A549 (cell line): ENCODE data around the gene EXOC3.

Source experiments
- BHLHE40 ChIP-seq: IDR thresholded peaks from 2 replicates; pipeline ENCODE4 v1.6.1; 2012; ENCODE audit warnings: low read depth, low read length, inconsistent platforms
- EP300 ChIP-seq, 2 experiments: fragments of >200 bp; sonication (Bioruptor Twin); formaldehyde crosslinking; IDR thresholded peaks; 2 replicates in 1 of 2; 3 replicates in 1 of 2; pipeline ENCODE4 v1.6.1; 2016 to 2017
- JUN ChIP-seq, 2 experiments: fragments of >200 bp; sonication (Bioruptor Twin); formaldehyde crosslinking; IDR thresholded peaks; 2 replicates in 1 of 2; 3 replicates in 1 of 2; pipeline ENCODE4 v1.6.1; 2016 to 2017
- KDM5A ChIP-seq: fragments of 200-600 bp; sonication (generic); IDR thresholded peaks from 2 replicates; pipeline ENCODE4 v1.6.1; 2016; ENCODE audit warnings: antibody characterized with exemption, mild to moderate bottlenecking
- POLR2A ChIP-seq: IDR thresholded peaks from 2 replicates; pipeline ENCODE4 v1.6.1; 2012; ENCODE audit warnings: mild to moderate bottlenecking, low read length
- POLR2AphosphoS2 ChIP-seq: conservative IDR thresholded peaks from 2 replicates; pipeline ENCODE4 v1.6.1; 2012; ENCODE audit warnings: low read length, improper control_type of control experiment, inconsistent platforms
- RNF2 ChIP-seq: fragments of 200-600 bp; sonication (generic); IDR thresholded peaks from 2 replicates; pipeline ENCODE4 v1.6.1; 2016; ENCODE audit warnings: low read depth, mild to moderate bottlenecking, antibody characterized with exemption, moderate library complexity, borderline replicate concordance
- ZC3H11A ChIP-seq: fragments of 450-650 bp; IDR thresholded peaks from 2 replicates; pipeline ENCODE4 v1.6.1; 2014; ENCODE audit warnings: antibody characterized with exemption, mild to moderate bottlenecking
- TF ChIP-seq, protein P1 (sequence below): fragments of >200 bp; sonication (Bioruptor Twin); formaldehyde crosslinking; IDR thresholded peaks from 3 replicates; pipeline ENCODE4 v1.5.1; 2016
- TF ChIP-seq, protein P2 (sequence below): IDR thresholded peaks from 2 replicates; pipeline ENCODE4 v1.6.1; 2012
- TF ChIP-seq, protein P3 (sequence below): IDR thresholded peaks from 2 replicates; pipeline ENCODE4 v1.6.1; 2012; ENCODE audit warnings: low read depth, borderline replicate concordance
- TF ChIP-seq, protein P4 (sequence below): IDR thresholded peaks from 2 replicates; pipeline ENCODE4 v1.6.1; 2012
- TF ChIP-seq, protein P5 (sequence below): fragments of 200-600 bp; sonication (generic); IDR thresholded peaks from 2 replicates; pipeline ENCODE4 v1.6.1; 2016; ENCODE audit warnings: antibody characterized with exemption, mild to moderate bottlenecking, moderate library complexity

DNA sequence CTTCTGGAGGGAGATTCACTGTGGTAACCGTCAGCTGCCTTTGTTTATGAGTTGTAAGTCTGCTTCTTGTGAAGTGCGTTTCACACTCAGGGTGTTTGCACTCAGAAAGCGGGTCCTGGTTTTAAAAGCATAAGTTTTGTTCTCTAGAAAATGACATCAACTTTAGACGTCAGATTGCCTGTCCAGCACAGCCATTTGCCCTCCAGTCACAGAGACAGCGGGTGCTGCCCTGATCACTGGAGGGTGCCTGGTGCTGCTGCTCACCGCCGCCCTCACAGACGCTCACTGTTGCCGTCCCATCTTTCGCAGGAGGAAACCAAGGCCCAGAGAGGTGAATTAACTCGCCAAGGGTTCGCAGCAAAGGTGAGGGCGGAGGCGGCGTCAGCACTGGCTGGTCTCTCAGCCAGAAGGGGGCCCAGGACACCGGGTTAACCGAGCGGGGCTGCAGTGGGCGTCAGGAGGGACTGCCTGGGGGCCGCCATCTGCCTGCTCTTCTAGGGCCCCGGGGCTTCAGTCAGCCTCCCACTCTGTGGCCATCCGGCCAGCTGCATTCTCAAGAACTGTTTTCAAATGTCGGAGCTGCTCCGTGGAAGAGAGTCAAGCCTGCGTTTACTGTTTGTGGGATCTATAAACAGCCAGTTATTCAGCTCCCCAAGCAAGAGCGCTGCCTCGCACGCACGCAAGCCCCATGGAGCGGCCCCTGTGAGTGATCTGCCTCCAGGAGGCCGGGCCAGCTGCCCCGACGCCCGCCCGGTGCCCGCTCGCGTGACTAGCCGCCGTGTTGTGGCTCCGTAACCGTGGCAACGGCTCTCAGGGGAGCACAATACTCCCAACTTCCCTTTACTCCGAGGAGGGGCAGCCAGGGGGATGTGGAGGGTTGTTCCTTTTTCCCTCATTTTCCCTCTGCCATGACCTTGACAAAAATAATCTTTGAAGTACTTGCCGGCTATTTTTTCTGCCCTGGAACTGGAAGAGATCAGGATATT lies 43.4 kb upstream of the EXOC3 start:
- TF ChIP-seq, protein P1, sequence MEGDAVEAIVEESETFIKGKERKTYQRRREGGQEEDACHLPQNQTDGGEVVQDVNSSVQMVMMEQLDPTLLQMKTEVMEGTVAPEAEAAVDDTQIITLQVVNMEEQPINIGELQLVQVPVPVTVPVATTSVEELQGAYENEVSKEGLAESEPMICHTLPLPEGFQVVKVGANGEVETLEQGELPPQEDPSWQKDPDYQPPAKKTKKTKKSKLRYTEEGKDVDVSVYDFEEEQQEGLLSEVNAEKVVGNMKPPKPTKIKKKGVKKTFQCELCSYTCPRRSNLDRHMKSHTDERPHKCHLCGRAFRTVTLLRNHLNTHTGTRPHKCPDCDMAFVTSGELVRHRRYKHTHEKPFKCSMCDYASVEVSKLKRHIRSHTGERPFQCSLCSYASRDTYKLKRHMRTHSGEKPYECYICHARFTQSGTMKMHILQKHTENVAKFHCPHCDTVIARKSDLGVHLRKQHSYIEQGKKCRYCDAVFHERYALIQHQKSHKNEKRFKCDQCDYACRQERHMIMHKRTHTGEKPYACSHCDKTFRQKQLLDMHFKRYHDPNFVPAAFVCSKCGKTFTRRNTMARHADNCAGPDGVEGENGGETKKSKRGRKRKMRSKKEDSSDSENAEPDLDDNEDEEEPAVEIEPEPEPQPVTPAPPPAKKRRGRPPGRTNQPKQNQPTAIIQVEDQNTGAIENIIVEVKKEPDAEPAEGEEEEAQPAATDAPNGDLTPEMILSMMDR, result no peak
- TF ChIP-seq JUN (IDR thresholded peaks at IDR 0.05) (no peak), POLR2AphosphoS2 (no peak), BHLHE40 (no peak), ZC3H11A (no peak), EP300 (IDR thresholded peaks at IDR 0.05) (no peak), KDM5A (no peak), POLR2A (no peak), RNF2 (no peak)
- TF ChIP-seq, protein P2, sequence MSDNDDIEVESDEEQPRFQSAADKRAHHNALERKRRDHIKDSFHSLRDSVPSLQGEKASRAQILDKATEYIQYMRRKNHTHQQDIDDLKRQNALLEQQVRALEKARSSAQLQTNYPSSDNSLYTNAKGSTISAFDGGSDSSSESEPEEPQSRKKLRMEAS, result no peak
- TF ChIP-seq, protein P3, sequence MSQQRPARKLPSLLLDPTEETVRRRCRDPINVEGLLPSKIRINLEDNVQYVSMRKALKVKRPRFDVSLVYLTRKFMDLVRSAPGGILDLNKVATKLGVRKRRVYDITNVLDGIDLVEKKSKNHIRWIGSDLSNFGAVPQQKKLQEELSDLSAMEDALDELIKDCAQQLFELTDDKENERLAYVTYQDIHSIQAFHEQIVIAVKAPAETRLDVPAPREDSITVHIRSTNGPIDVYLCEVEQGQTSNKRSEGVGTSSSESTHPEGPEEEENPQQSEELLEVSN, result no peak
- TF ChIP-seq, protein P4, sequence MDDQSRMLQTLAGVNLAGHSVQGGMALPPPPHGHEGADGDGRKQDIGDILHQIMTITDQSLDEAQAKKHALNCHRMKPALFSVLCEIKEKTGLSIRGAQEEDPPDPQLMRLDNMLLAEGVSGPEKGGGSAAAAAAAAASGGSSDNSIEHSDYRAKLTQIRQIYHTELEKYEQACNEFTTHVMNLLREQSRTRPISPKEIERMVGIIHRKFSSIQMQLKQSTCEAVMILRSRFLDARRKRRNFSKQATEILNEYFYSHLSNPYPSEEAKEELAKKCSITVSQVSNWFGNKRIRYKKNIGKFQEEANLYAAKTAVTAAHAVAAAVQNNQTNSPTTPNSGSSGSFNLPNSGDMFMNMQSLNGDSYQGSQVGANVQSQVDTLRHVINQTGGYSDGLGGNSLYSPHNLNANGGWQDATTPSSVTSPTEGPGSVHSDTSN, result no peak
- TF ChIP-seq, protein P5, sequence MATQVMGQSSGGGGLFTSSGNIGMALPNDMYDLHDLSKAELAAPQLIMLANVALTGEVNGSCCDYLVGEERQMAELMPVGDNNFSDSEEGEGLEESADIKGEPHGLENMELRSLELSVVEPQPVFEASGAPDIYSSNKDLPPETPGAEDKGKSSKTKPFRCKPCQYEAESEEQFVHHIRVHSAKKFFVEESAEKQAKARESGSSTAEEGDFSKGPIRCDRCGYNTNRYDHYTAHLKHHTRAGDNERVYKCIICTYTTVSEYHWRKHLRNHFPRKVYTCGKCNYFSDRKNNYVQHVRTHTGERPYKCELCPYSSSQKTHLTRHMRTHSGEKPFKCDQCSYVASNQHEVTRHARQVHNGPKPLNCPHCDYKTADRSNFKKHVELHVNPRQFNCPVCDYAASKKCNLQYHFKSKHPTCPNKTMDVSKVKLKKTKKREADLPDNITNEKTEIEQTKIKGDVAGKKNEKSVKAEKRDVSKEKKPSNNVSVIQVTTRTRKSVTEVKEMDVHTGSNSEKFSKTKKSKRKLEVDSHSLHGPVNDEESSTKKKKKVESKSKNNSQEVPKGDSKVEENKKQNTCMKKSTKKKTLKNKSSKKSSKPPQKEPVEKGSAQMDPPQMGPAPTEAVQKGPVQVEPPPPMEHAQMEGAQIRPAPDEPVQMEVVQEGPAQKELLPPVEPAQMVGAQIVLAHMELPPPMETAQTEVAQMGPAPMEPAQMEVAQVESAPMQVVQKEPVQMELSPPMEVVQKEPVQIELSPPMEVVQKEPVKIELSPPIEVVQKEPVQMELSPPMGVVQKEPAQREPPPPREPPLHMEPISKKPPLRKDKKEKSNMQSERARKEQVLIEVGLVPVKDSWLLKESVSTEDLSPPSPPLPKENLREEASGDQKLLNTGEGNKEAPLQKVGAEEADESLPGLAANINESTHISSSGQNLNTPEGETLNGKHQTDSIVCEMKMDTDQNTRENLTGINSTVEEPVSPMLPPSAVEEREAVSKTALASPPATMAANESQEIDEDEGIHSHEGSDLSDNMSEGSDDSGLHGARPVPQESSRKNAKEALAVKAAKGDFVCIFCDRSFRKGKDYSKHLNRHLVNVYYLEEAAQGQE, result no peak
